NCI-H1105 (cell line): Measurements from ENCODE around the gene RARG.
"Not testable (repeated sequence)": the region's sequence is repeated elsewhere in the genome, so short reads cannot be mapped to it uniquely, and the experiment has no call there.

Experiments
- DNase-seq: peaks from one replicate; lab custom pipeline; 2025; lab: John Stamatoyannopoulos, UW

Gene RARG

GRCh38 chr12:53208435-53208834, 23.6 kb downstream of the RARG start:
- no peak for DNase-seq

GRCh38 chr12:53207042-53207441, 25.0 kb downstream of the RARG start, which contains the start of gene ITGB7:
Gene ITGB7 (minus strand): TSS chr12:53207251. CDS start chr12:53200443, 6,808 bp downstream.
- DNase-seq: no peak

GRCh38 chr12:53205747-53206419, 26.1 kb downstream of the RARG start:
- DNase-seq: no peak

DNA sequence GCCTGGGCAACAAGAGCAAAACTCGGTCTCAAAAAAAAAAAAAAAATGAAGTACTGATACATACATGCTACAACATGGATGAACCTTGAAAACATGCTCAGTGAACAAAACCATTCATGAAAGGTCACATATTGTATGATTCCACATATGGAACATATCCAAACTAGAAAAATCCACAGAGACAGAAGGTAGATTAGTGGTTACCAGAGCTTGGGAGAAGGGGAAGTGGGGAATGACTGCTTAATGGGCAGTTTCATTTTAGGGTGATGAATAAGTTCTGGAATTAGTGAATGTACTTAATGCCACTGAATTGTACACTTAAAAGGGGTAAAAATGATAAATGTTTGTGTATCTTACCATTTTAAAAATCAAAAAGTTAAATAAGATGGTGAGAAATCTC, 27.7 kb downstream of the RARG start:
- DNase-seq: no peak

DNA sequence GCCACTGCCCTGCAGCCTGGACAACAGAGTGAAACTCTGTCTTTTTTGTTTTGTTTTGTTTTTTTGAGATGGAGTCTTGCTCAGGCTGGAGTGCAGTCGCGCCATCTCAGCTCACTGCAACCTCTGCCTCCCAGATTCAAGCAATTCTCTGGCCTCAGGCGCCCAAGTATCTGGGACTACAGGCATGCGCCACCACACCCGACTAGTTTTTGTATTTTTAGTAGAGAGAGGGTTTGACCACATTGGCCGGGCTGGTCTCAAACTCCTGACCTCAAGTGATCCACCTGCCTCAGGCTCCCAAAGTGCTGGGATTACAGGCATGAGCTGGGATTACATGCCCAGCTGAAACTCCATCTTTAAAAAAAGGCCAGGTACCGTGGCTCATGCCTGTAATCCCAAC, 29.7 kb downstream of the RARG start:
- DNase-seq: not testable (repeated sequence)

DNA sequence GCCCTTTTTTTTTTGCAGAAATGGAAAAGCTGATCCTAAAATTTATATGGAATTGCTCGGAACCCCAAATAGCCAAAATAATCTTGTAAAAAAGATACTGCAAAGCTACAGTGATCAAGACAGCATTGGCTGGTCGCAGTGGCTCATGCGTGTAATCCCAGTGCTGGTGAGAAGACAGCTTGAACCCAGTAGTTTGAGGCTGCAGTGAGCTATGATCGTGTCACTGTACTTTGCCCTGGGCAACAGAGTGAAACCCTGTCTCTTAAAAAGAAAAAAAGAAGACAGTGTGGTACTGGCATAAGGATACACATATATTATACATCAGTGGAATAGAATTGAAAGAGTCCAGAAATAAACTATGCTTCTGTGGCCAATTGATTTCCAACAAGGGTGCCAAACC, 30.4 kb downstream of the RARG start:
- no peak for DNase-seq

GRCh38 chr12:53201177-53201541, 30.9 kb downstream of the RARG start:
- DNase-seq: no peak

GRCh38 chr12:53200458-53201176, 31.4 kb downstream of the RARG start:
- no peak for DNase-seq

DNA sequence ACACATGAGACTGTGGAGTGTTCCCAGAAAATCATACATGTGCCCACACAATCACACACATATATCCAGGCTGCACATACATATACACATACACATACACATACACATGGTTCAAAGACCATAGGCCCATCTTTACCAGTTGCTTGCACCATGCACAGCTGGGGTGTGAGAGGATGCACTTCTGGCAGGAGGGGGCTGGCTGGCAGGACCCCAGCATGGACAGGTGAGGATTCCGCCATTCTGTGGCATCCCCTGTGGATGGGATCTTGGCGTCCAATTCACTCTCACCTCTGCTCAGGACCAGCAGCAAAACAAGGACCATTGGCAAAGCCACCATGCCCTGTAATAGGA, 31.9 kb downstream of the RARG start:
- DNase-seq: no peak

GRCh38 chr12:53199700-53200099, 32.3 kb downstream of the RARG start:
- DNase-seq: no peak

DNA sequence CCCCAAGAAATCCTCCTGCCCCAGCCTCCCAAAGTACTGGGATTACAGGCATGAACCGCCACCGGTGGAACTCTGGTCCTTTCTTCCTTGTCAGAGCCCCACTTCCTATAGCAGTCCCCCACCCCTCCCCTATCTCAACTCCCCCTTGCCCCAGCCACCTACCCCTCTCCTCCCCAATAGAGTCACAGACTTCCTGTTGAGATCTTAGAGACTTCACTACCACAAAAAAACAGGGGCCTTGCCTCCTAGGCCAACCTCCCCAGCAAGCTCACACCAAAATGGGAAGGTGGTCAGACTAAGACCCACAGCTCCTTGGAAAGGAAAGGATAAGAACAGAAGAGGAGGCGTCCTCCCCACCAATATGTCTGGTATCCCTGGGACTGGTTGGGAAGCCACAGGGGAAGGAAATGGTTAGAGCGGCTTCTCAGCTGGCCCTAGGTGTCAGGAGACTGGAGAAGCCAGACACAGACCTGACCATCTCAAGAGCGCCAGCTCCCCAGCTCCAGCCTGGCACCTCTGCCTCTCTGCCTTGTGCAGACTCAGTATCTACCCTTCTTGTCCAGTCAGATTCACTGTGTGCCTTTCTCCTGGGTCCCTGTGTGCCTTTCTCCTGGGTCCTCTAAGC, 33.4 kb downstream of the RARG start:
- DNase-seq: no peak

GRCh38 chr12:53197011-53197640, 34.9 kb downstream of the RARG start:
- no peak for DNase-seq

- DNase-seq: no peak
Observed at GRCh38 chr12:53196486-53196885, 35.5 kb downstream of the RARG start.

DNA sequence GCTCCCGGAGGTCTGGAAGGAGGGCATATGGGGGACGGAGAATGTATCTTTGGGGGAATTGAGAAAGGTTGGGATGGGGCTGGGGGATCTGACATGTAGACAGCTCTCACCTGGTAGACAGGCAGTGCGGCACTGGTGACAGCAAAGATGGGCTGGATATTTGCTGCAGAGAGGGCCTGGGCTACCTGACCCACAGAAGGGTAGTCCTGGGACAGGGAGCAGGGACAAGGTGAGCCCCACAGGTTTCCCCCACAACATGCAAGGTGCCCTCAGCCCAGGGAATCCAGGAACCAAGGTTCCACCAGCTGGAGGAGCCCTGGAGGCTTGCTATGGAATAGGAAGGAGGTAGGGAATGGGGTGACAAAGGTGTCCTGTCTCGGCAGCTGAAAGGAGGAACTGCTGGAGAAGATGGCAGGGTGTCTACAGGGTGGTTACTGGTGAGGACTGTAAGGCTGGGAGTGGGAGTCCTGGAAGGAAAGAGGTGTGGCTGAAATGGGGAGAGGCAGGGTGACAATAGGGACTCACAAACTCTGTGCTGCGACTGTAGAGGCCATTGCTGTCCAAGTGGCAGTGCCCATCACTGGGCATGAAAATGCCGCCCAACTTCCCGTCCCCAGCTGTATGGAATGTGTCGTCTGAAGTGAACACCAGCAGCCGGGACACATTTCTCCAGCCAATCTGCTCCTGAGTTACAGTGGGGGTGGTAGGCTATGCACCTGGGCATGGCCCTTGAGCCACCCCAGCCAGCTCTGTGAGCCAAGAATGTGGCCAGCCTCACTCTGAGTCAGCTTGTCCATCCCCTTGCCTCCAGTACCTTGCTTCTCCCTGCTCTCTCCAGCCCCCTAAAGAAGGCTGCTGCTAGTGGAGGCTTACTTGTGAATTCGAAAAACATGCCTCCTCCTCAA, 36.2 kb downstream of the RARG start:
- DNase-seq: no peak

DNA sequence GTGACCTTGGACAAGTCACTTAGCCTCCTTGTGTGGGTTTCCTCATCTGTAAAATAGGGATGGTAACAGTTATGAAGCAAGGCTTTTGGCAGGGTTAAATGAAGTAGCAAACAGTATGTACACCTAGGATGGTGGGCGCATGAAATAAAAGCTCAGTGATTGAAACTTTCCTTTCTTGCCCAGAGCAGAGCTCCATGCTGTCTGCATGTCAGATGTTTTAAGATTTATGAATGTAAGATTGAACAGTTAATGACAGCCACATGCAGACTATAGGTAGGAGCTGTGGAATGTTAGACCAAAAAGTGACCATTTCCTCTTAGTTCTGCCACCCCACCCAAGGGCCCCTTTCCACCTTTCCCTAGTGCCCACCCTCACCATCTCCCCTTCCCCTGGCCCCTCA, 37.0 kb downstream of the RARG start:
- DNase-seq: no peak

- DNase-seq: no peak
Observed at GRCh38 chr12:53193985-53194716, 37.9 kb downstream of the RARG start.

DNA sequence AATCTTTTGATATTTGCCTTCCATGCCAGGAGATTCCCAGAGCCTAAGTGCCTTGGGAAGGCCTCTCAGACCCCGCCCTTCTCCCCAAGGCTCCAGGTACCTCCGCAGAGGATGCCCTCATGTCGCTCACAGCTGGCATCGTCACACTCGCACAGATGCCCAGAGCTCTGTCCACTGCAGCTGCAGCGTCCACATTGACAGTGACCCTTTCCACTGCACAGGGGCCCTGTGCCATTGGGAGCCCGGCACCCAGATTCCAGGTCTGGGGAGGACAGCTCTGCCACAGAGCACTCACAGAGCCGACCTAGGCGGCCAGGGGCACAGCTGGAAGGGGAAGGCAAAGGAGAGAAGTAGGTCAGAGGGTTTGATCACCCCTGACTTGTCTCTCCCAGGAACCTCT, 39.0 kb downstream of the RARG start:
- DNase-seq: no peak

GRCh38 chr12:53192531-53193021, 39.4 kb downstream of the RARG start:
- DNase-seq: no peak

DNA sequence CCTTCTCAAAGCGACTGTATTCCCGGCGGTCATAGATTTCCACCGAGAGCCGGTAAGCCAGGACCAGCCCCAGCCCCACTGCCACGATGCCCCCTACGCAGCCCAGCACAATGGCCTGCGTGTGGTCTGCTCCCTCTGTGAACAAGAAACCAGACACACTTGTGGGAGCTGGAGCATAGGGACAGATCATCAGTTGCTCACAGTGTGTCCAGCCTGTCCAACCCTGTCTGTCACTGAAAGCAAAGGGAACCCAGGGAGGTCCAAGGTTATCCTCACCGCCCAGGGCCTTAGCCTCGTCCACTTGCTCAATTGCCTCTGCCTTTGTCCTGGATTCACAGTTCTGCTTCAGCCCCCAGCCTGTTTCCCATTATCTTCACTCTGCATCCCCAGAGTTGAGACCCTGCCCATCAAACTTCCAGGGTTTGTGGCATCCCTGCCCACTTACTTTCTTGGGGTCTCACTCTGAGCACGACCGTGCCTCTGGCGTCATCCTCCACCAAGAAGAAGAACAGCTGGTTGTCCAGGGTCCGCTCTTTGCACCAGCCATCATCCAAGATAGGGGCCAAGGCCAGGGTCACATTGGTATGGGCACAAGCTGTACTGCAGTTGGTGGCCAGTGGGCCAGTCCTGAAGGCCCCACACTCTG, 40.0 kb downstream of the RARG start:
- no peak for DNase-seq

- no peak for DNase-seq
Observed at GRCh38 chr12:53191096-53191884, 40.7 kb downstream of the RARG start.
